ENCODE measurements around the gene NOC2L. TPM values are rescaled to one million over a fixed set of nuclear protein-coding genes. Genes with fewer than 3 reads are reported as not detected.

The NOC2L gene
- total and polyA plus RNA-seq, 9 of the 15 experiments (the other 6 are each of a cell fraction or from before 2014, with no cell fraction given), result 4.0 to 410 (median 200) TPM

DNA sequence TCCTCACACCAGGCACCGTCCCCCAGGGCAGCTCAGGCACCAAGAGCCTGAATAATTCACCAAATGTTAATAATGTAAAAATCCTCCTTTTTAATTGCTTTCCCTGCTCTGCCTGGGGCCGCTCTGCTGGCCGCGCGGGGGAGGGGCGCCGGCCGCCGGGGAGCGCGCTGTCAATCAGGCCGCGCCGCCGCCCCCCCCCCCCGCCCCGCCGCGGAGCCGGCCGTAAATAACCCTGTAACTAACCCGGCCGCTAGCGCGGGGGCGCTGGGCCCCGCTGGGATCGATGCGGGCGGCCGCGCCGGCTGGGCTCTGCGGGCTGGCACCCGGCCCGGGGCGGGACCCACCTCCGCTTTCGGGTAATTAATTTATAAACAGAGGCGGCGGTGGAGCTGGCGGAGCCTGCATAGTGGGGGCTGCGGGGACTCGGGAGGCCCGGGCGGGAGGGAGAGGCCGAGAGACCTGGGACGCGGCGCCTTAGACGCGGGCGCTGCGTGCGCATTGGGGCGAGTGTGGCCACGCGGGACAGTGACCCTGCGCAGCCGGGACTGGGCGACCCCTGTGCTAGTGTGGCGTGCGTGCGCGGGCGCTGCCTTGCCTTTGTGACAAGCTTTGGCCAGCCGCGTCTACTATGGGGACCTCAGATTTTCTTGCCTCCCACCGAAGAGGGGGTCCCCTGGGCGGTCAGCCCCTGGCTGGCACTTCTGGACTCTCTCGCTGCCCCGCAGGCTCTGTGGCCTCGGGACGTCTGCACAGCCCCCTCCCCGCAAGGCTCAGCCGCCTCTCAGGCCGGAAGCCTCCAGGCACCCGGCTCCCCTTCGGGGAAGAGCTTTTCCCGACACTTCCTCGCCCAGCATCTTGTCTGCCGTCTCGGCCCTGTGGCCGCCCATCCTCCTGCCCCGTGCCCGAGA lies 18.7 kb downstream of the NOC2L start (continued):
- TF ChIP-seq, protein P1, sequence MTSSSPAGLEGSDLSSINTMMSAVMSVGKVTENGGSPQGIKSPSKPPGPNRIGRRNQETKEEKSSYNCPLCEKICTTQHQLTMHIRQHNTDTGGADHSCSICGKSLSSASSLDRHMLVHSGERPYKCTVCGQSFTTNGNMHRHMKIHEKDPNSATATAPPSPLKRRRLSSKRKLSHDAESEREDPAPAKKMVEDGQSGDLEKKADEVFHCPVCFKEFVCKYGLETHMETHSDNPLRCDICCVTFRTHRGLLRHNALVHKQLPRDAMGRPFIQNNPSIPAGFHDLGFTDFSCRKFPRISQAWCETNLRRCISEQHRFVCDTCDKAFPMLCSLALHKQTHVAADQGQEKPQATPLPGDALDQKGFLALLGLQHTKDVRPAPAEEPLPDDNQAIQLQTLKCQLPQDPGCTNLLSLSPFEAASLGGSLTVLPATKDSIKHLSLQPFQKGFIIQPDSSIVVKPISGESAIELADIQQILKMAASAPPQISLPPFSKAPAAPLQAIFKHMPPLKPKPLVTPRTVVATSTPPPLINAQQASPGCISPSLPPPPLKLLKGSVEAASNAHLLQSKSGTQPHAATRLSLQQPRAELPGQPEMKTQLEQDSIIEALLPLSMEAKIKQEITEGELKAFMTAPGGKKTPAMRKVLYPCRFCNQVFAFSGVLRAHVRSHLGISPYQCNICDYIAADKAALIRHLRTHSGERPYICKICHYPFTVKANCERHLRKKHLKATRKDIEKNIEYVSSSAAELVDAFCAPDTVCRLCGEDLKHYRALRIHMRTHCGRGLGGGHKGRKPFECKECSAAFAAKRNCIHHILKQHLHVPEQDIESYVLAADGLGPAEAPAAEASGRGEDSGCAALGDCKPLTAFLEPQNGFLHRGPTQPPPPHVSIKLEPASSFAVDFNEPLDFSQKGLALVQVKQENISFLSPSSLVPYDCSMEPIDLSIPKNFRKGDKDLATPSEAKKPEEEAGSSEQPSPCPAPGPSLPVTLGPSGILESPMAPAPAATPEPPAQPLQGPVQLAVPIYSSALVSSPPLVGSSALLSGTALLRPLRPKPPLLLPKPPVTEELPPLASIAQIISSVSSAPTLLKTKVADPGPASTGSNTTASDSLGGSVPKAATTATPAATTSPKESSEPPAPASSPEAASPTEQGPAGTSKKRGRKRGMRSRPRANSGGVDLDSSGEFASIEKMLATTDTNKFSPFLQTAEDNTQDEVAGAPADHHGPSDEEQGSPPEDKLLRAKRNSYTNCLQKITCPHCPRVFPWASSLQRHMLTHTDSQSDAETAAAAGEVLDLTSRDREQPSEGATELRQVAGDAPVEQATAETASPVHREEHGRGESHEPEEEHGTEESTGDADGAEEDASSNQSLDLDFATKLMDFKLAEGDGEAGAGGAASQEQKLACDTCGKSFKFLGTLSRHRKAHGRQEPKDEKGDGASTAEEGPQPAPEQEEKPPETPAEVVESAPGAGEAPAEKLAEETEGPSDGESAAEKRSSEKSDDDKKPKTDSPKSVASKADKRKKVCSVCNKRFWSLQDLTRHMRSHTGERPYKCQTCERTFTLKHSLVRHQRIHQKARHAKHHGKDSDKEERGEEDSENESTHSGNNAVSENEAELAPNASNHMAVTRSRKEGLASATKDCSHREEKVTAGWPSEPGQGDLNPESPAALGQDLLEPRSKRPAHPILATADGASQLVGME (CRISPR knock-in tag; IDR thresholded peaks at IDR 0.05), result no peak
- TF ChIP-seq RCOR1 (IDR thresholded peaks at IDR 0.05; ENCODE audit: borderline replicate concordance in 1 of 2, low read depth in 2 of 2, low read length in 2 of 2), result peak in 1 of 2 experiments; percentile 21; a peak in 1 of 4 replicates
- TF ChIP-seq SOX6 (IDR thresholded peaks at IDR 0.05), result 0 out of 2 replicates have a peak, but pooled peaks have one; percentile 11
- no peak for TF ChIP-seq ATF7 (IDR thresholded peaks at IDR 0.05)
- TF ChIP-seq, protein P2, sequence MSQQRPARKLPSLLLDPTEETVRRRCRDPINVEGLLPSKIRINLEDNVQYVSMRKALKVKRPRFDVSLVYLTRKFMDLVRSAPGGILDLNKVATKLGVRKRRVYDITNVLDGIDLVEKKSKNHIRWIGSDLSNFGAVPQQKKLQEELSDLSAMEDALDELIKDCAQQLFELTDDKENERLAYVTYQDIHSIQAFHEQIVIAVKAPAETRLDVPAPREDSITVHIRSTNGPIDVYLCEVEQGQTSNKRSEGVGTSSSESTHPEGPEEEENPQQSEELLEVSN (IDR thresholded peaks at IDR 0.05; ENCODE audit: borderline replicate concordance in 1 of 2, extremely low read depth in 1 of 2, insufficient read depth in 1 of 2, insufficient read length in 1 of 2, low read depth in 1 of 2, low read length in 1 of 2, poor library complexity in 1 of 2, severe bottlenecking in 1 of 2), result peak; percentile 17 to 23
- TF ChIP-seq, protein P3, sequence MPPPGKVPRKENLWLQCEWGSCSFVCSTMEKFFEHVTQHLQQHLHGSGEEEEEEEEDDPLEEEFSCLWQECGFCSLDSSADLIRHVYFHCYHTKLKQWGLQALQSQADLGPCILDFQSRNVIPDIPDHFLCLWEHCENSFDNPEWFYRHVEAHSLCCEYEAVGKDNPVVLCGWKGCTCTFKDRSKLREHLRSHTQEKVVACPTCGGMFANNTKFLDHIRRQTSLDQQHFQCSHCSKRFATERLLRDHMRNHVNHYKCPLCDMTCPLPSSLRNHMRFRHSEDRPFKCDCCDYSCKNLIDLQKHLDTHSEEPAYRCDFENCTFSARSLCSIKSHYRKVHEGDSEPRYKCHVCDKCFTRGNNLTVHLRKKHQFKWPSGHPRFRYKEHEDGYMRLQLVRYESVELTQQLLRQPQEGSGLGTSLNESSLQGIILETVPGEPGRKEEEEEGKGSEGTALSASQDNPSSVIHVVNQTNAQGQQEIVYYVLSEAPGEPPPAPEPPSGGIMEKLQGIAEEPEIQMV (tag; conservative IDR thresholded peaks at IDR 0.05; ENCODE audit: low read depth), result no peak
- TF ChIP-seq RFX7 (CRISPR knock-in tag; IDR thresholded peaks at IDR 0.05), result no peak
- TF ChIP-seq PHF8 (IDR thresholded peaks at IDR 0.05; ENCODE audit: borderline replicate concordance, low read length), result peak; percentile 37; the same call in 1 of the 2 replicates
- peak in 1 of 3 experiments; percentile 29 for TF ChIP-seq YY1 (IDR thresholded peaks at IDR 0.05; ENCODE audit: borderline replicate concordance in 1 of 3, control insufficient read depth in 1 of 3, extremely low read depth in 1 of 3, insufficient read depth in 3 of 3, insufficient read length in 1 of 3, insufficient replicate concordance in 2 of 3, low read depth in 1 of 3, low read length in 2 of 3)
- no peak for TF ChIP-seq HMG20A (CRISPR knock-in tag; conservative IDR thresholded peaks at IDR 0.05)
- TF ChIP-seq ZNF239 (CRISPR knock-in tag; IDR thresholded peaks at IDR 0.05), result no peak
